ENCODE measurements around the gene MED23.

GRCh38 chr6:131673184-131673583 is 45.1 kb upstream of the MED23 start:
- no peak for TF ChIP-seq POLR2A (IDR thresholded peaks at IDR 0.05)
- TF ChIP-seq CTCF (IDR thresholded peaks at IDR 0.05), result no peak
